Suprapubic skin (tissue), 4 donors: ENCODE results near the gene KIAA1328.

ENCODE experiments used
- CTCF ChIP-seq, 2 donors: fragments of 200-600 bp in 1 of 2; fragments of 450-650 bp in 1 of 2; sonication (generic) in 1 of 2; IDR thresholded peaks; one replicate each; pipeline ENCODE4 v1.5.1; 2016 to 2019; ENCODE audit warnings: antibody characterized with exemption in 2 of 2, mild to moderate bottlenecking in 1 of 2, moderate library complexity in 1 of 2
- POLR2A ChIP-seq, 2 donors: fragments of 450-650 bp; IDR thresholded peaks; one replicate each; pipeline ENCODE4 v1.6.1; 2017; ENCODE audit warnings: antibody characterized with exemption in 2 of 2, mild to moderate bottlenecking in 2 of 2, moderate library complexity in 2 of 2
- POLR2AphosphoS5 ChIP-seq, 3 donors: sonication (generic); formaldehyde crosslinking; IDR thresholded peaks; one replicate each; pipeline ENCODE4 v1.6.1; 2017; ENCODE audit warnings: antibody characterized with exemption in 3 of 3

- no peak for TF ChIP-seq POLR2A (IDR thresholded peaks at IDR 0.05)
- no peak for TF ChIP-seq POLR2AphosphoS5 (IDR thresholded peaks at IDR 0.05)
- no peak for TF ChIP-seq CTCF (IDR thresholded peaks at IDR 0.05)
Measured at GRCh38 chr18:36950960-36951359, 122.0 kb downstream of the KIAA1328 start.
